HG03571 (cell line): Measurements from ENCODE around the gene KRTAP3-1.
"Not testable (repeated sequence)": the region's sequence is repeated elsewhere in the genome, so short reads cannot be mapped to it uniquely, and the experiment has no call there.

Experiments used
- ATAC-seq: cut with Tn5 transposase; IDR thresholded peaks from one replicate; pipeline ENCODE4 v1.9.1; 2021; ENCODE audit not compliant: unreplicated experiment

The KRTAP3-1 gene

GRCh38 chr17:41016578-41017215 lies 7.8 kb upstream of the KRTAP3-1 start:
- no peak for ATAC-seq

DNA sequence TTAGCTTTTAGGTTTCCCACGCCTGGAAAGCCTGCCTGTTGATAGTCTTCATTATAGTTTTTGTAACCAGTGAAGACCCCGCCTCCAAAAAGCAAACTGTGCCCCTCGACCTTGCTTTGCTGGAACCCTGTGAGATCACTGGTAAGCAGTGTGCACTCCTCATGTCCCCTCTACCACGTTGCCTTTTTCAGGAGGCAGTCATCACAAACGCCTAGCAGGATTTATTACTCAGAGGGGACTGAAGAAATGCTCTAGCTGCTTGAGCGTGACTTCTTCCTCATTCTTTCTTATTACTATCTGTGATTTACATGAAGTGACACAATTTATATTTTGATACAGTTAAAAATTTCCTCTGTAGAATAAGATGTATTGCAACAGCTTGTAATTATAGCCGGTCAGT lies 6.5 kb upstream of the KRTAP3-1 start:
- no peak for ATAC-seq

GRCh38 chr17:41013606-41014005 lies 4.7 kb upstream of the KRTAP3-1 start:
- ATAC-seq = no peak

DNA sequence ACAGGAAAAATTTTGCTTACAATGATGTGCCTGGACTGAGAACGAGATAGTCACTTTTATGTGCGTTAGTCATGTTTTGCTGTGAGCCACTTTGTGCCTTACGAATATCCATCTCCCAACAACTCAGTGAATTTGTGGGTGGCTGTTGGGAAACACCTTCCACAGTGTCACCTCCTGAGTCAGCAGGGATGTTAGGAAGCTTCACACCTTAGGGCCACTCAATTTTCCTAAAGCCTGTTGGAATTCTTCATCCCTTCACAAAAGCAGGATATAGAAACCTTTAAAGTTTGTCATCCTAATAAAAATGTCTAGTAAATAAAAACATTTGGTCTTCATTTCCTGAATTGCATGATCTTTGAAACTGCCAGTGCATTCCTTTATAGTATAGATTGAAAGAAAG lies 4.3 kb upstream of the KRTAP3-1 start:
- ATAC-seq = no peak

GRCh38 chr17:41012326-41013120 lies 3.6 kb upstream of the KRTAP3-1 start:
- no peak for ATAC-seq

- ATAC-seq = no peak
Measured at GRCh38 chr17:41010441-41010840, 1.5 kb upstream of the KRTAP3-1 start.

- ATAC-seq = no peak
Measured at GRCh38 chr17:41009936-41010335, 1.0 kb upstream of the KRTAP3-1 start.

DNA sequence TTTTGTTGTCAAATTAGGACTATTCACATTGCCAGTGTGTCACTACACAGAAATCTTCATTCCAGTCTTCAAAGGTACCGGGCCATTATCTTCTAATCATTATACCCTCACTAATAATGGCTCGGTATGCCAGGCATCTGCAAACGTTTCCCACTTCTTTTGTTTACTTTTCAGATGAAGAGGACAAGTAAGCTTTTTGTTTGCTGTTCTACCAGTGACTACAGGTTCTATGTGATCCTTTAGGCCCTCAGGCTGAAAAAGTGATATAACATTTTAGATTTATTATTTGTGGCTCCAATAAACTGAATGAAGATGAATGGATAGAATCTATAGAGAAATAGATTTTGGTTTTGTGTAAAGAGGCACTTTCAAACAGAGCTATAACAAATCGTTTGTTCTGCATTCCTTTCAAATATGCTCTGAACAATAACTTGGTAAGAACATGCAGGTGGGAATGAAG lies 403 bp upstream of the KRTAP3-1 start:
- ATAC-seq = no peak

GRCh38 chr17:41004397-41004796 lies 4.5 kb downstream of the KRTAP3-1 start:
- ATAC-seq = no peak

DNA sequence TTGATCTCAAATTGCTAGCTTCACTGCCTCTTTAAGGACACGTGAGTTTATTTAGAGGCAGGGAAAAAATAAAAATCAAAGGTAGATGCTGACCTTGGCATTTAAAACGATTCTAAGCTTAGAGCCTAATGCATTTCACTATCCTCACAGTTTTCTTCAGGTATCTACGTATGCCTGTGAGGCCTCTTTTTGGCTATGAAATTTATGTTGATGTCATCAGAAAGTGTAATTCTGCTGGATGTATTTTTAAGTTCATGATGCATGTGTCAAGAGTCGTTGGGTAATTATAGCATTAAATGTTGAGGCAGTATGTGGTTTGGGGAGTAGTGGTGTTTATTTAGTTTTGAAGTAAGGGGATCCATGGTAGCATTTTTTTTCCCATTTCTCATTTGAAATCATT lies 5.0 kb downstream of the KRTAP3-1 start:
- ATAC-seq = no peak

- no peak for ATAC-seq
Measured at GRCh38 chr17:41002814-41003213, 6.1 kb downstream of the KRTAP3-1 start.

- no peak for ATAC-seq
Measured at GRCh38 chr17:41001795-41002194, 7.1 kb downstream of the KRTAP3-1 start.

GRCh38 chr17:40999563-40999962 lies 9.4 kb downstream of the KRTAP3-1 start, which contains the start of gene KRTAP3-2:
KRTAP3-2 (minus strand) TSS chr17:40999906; CDS start chr17:40999853, 53 bp downstream.
- ATAC-seq = not testable (repeated sequence)

DNA sequence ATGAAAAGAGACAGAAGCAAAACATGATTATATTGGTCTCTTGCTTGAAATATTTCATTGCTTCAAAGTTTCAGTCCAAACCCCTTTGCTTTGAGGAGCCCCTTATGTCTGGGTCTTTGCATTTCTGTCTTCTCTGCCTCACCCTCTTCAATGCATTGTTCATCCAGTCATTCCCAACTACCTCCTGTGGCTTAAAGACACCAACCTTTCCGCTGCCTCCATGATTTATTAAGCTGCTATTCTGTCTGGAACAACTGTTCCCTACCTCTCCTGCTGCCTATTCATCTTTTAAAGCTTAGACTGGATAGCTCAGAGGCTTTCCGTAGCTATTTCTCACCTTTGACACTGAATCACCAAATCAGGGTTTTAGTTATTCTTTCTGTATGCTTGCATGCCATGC lies 11.6 kb downstream of the KRTAP3-1 start:
- ATAC-seq = no peak

GRCh38 chr17:40996829-40997228 lies 12.1 kb downstream of the KRTAP3-1 start:
- ATAC-seq = no peak

- no peak for ATAC-seq
Measured at GRCh38 chr17:40995116-40995515, 13.8 kb downstream of the KRTAP3-1 start.

DNA sequence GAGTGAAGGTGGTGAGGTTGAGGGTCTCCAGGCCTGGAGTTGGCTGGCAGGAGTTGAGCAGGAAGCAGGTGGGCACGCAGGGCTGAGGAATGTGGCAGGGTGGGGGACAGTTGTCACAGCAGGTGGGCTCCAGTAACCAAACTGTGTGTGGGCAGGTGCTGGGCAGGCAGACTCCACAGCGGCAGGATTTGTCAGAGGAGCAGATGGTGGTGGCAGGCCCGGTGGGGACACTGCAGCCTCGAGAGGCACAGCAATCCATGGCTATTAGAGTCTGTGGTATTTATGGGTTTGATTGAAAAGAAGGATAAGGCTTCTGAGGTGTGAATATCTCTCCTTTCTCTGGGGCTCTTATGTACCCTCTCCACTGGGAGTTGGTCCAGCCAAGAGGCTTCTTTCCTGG lies 15.1 kb downstream of the KRTAP3-1 start, which contains the start of gene KRTAP3-3:
Gene KRTAP3-3 (minus strand): TSS at position 326 of the 400 bp plus-strand sequence. CDS start 67 bp downstream, at position 259.
- ATAC-seq = no peak

DNA sequence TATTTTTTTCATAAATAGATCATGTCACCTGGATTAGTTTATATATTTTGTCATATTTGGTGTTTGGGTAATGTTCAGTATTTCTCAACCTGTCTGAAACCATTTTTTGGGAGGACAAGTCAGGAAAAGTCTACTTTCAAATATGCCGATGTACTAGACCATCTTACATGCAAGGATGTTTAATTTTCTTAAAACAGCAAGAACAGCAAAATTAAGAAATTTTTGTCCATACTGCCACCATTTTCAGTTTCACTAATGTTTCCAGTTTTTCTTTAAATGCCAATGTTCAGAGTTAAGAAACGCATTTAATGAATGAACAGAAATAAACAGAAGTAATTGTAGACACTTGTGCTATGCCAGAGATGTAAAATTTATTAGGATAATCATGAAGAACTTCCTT lies 15.8 kb downstream of the KRTAP3-1 start:
- ATAC-seq = no peak

DNA sequence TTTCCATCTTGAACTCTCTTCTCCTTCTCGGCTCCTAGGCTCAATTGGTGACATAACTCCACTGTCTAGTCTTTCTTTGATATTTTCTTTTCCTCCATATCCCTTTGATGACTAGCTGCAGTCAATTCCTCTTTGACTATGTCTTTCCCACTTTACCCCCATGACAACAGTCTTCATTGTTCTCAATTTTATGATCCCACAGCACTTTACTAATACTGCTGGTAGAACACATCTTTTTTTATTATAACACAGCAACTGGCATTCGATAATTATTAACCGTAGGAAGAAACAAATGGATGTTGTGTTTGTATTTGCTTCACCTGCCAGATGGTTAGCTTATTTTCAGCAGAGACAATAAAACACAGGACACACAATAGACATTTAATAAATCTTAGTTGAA lies 16.3 kb downstream of the KRTAP3-1 start:
- ATAC-seq = no peak

DNA sequence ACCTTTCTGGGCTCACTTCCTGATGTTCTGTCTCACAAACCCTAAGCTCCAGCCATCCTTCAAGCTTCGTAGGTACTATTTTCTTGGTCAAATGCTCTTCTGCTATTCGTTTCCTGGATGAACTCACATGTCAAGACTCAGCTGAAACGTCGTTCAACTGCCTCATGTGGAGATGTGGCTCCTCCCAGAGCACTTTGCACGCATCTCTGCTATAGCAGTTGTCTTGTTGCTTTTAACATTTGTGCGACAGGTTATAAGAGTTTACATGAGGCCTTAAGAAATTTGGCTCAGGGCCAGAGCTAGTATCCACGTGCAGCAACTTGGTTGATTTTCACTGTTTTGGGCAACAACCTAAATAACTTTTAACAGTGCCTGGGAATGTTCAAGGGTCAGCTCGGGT lies 22.0 kb downstream of the KRTAP3-1 start:
- ATAC-seq = no peak

- ATAC-seq = no peak
Measured at GRCh38 chr17:40984226-40984625, 24.7 kb downstream of the KRTAP3-1 start, which contains the start of gene KRT40. KRT40 (minus strand) TSS chr17:40984326; CDS start chr17:40984273, 53 bp downstream.

DNA sequence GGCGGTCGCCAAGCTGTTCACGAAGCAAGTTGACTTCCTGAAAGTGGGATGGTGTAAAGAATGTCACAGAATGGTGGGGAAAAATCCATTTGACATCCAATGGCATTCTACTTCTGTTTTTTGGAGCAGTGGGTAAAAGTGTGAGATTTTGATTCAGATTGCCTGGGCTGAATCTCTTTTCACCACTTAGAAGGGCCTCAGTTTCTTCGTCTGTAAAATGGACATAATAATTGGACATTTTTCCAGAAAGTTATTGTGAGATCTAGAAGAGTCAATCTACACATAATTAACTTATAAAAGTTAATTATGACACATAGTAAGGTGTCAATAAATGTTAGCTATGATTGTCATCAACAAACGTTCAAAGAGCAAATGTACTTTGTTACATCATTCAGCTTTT lies 27.8 kb downstream of the KRTAP3-1 start:
- no peak for ATAC-seq
